Activated CD4-positive, alpha-beta memory T cell treated with anti-CD3 and anti-CD28 coated beads for 36 hours (primary cell): ENCODE data around the gene TOX2. TPM values are rescaled to one million over a fixed set of nuclear protein-coding genes. Genes with fewer than 3 reads are reported as not detected.

Experiments
- CTCF ChIA-PET: fragments of 350-600 bp; sonication (Branson Sonifier 250); formaldehyde crosslinking; loops from one replicate; lab custom pipeline; 2021; ENCODE audit warnings: antibody characterized with exemption, inconsistent platforms; lab: Charles Lee
- POLR2A ChIA-PET: fragments of 350-600 bp; sonication (Branson Sonifier 250); formaldehyde crosslinking; loops from one replicate; lab custom pipeline; 2021; ENCODE audit warnings: antibody characterized with exemption; lab: Charles Lee
- DNase-seq: peaks from one replicate; pipeline ENCODE4 v3.0.0-alpha.2; 2020
- H3K27ac Mint-ChIP-seq: one replicate; pipeline ENCODE4 v1.8.0; 2021; ENCODE audit warnings: mixed read lengths
- H3K27me3 Mint-ChIP-seq: one replicate; pipeline ENCODE4 v1.8.0; 2021; ENCODE audit warnings: mixed read lengths
- H3K36me3 Mint-ChIP-seq: one replicate; pipeline ENCODE4 v1.8.0; 2021; ENCODE audit warnings: mixed read lengths
- H3K4me1 Mint-ChIP-seq: one replicate; pipeline ENCODE4 v1.8.0; 2021; ENCODE audit warnings: low read depth, mixed read lengths
- H3K4me3 Mint-ChIP-seq: one replicate; pipeline ENCODE4 v1.8.0; 2021; ENCODE audit warnings: mild to moderate bottlenecking, mixed read lengths
- H3K9me3 Mint-ChIP-seq: one replicate; pipeline ENCODE4 v1.8.0; 2021; ENCODE audit warnings: mixed read lengths
- intact Hi-C: fragments of 100-400 bp; cut with micrococcal nuclease; formaldehyde crosslinking; loops from one replicate; pipeline ENCODE4 v1.15.1; 2023
- total RNA-seq, 2 experiments: library from RNA; stranded (reverse); gene quantifications; one replicate each; pipeline ENCODE4 v1.2.3, GENCODE V29; 2021

The TOX2 gene
- total RNA-seq, 2 experiments from 2014 or later: 2.2 to 2.5 TPM

- H3K27ac Mint-ChIP-seq: no peak overlapping the region
- H3K36me3 Mint-ChIP-seq: no peaks in the 10 kb centered on the region
- H3K27me3 Mint-ChIP-seq: peaks cover 4% of the 10 kb centered on the region
- no peak overlapping the region for H3K4me3 Mint-ChIP-seq
- H3K4me1 Mint-ChIP-seq: peaks cover 19% of the 10 kb centered on the region
- CTCF ChIA-PET: interaction anchor here (1.0 kb wide), 1 partner anchor 26 kb away, joined by 3 read pairs; no protein-coding TSS in a partner anchor
- intact Hi-C loops: no loop called here
- no peak for DNase-seq
- POLR2A ChIA-PET: no interaction called here
- H3K9me3 Mint-ChIP-seq: peaks cover 2% of the 10 kb centered on the region
These were observed 94.4 kb downstream of the TOX2 start for GRCh38 chr20:44008806-44009678.

GRCh38 chr20:44009679-44009992, 95.0 kb downstream of the TOX2 start:
- ChIA-PET CTCF (interaction anchor here (1.0 kb wide), 1 partner anchor 27 kb away, joined by 3 read pairs; no protein-coding TSS in a partner anchor), POLR2A (no interaction called here)
- no peak overlapping the region for H3K4me3 Mint-ChIP-seq
- no peaks in the 10 kb centered on the region for H3K36me3 Mint-ChIP-seq
- no peak overlapping the region for H3K27ac Mint-ChIP-seq
- intact Hi-C loops: no loop called here
- peaks cover 4% of the 10 kb centered on the region for H3K27me3 Mint-ChIP-seq
- H3K9me3 Mint-ChIP-seq: peaks cover 2% of the 10 kb centered on the region
- DNase-seq: no peak
- H3K4me1 Mint-ChIP-seq: peaks cover 19% of the 10 kb centered on the region

GRCh38 chr20:44010162-44010704, 95.6 kb downstream of the TOX2 start:
- H3K4me3 Mint-ChIP-seq: no peak overlapping the region
- H3K27me3 Mint-ChIP-seq: peaks cover 4% of the 10 kb centered on the region
- no peaks in the 10 kb centered on the region for H3K36me3 Mint-ChIP-seq
- intact Hi-C loops: no loop called here
- DNase-seq: no peak
- H3K9me3 Mint-ChIP-seq: peaks cover 2% of the 10 kb centered on the region
- ChIA-PET POLR2A (no interaction called here), CTCF (interaction anchor here (1.0 kb wide), 1 partner anchor 28 kb away, joined by 3 read pairs; no protein-coding TSS in a partner anchor)
- no peak overlapping the region for H3K27ac Mint-ChIP-seq
- peaks cover 19% of the 10 kb centered on the region for H3K4me1 Mint-ChIP-seq

- H3K27me3 Mint-ChIP-seq: peaks cover 4% of the 10 kb centered on the region
- no peak for DNase-seq
- intact Hi-C loops: no loop called here
- peaks cover 19% of the 10 kb centered on the region for H3K4me1 Mint-ChIP-seq
- H3K27ac Mint-ChIP-seq: no peak overlapping the region
- ChIA-PET POLR2A (no interaction called here), CTCF (no interaction called here)
- no peak overlapping the region for H3K4me3 Mint-ChIP-seq
- H3K36me3 Mint-ChIP-seq: no peaks in the 10 kb centered on the region
- H3K9me3 Mint-ChIP-seq: peaks cover 2% of the 10 kb centered on the region
These were observed 96.7 kb downstream of the TOX2 start for GRCh38 chr20:44011251-44011940.

GRCh38 chr20:44012466-44013226, 98.0 kb downstream of the TOX2 start:
- POLR2A ChIA-PET: no interaction called here
- Mint-ChIP-seq H3K36me3 (no peaks in the 10 kb centered on the region), H3K27me3 (peaks cover 9% of the 10 kb centered on the region), H3K27ac (no peak overlapping the region), H3K4me1 (peaks cover 19% of the 10 kb centered on the region), H3K4me3 (no peak overlapping the region), H3K9me3 (peaks cover 2% of the 10 kb centered on the region)
- CTCF ChIA-PET: no interaction called here
- intact Hi-C loops: no loop called here
- no peak for DNase-seq

GRCh38 chr20:44014807-44015732, 100.4 kb downstream of the TOX2 start:
- CTCF ChIA-PET: interaction anchor here (0.6 kb wide), 1 partner anchor 12 kb away, joined by 3 read pairs; no protein-coding TSS in a partner anchor
- no peak overlapping the region for H3K27ac Mint-ChIP-seq
- peaks cover 12% of the 10 kb centered on the region for H3K27me3 Mint-ChIP-seq
- DNase-seq: no peak
- H3K36me3 Mint-ChIP-seq: no peaks in the 10 kb centered on the region
- no peak overlapping the region for H3K4me3 Mint-ChIP-seq
- H3K4me1 Mint-ChIP-seq: peaks cover 38% of the 10 kb centered on the region
- POLR2A ChIA-PET: no interaction called here
- intact Hi-C loops: no loop called here
- peaks cover 2% of the 10 kb centered on the region for H3K9me3 Mint-ChIP-seq

- CTCF ChIA-PET: no interaction called here
- no peak for DNase-seq
- no peaks in the 10 kb centered on the region for H3K36me3 Mint-ChIP-seq
- H3K9me3 Mint-ChIP-seq: peaks cover 2% of the 10 kb centered on the region
- no peak overlapping the region for H3K4me3 Mint-ChIP-seq
- POLR2A ChIA-PET: no interaction called here
- intact Hi-C loops: no loop called here
- H3K4me1 Mint-ChIP-seq: peaks cover 38% of the 10 kb centered on the region
- peaks cover 12% of the 10 kb centered on the region for H3K27me3 Mint-ChIP-seq
- H3K27ac Mint-ChIP-seq: no peak overlapping the region
These were observed 101.1 kb downstream of the TOX2 start for GRCh38 chr20:44015733-44016103.

- H3K9me3 Mint-ChIP-seq: peaks cover 2% of the 10 kb centered on the region
These were observed 101.9 kb downstream of the TOX2 start for GRCh38 chr20:44016525-44016924.

GRCh38 chr20:44017211-44017610, 102.6 kb downstream of the TOX2 start:
- CTCF ChIA-PET: interaction anchor here (1.2 kb wide), 1 partner anchor 266 kb away, joined by 3 read pairs; no protein-coding TSS in a partner anchor
- intact Hi-C loops: no loop called here
- Mint-ChIP-seq H3K9me3 (peaks cover 2% of the 10 kb centered on the region), H3K4me1 (peaks cover 29% of the 10 kb centered on the region), H3K27me3 (peaks cover 12% of the 10 kb centered on the region), H3K4me3 (no peak overlapping the region), H3K36me3 (no peaks in the 10 kb centered on the region), H3K27ac (no peak overlapping the region)
- no peak for DNase-seq
- POLR2A ChIA-PET: no interaction called here

More at GRCh38 chr20:44016525-44016924, 101.9 kb downstream of the TOX2 start:
- ChIA-PET CTCF (no interaction called here), POLR2A (no interaction called here)
- H3K4me1 Mint-ChIP-seq: peaks cover 36% of the 10 kb centered on the region
- peaks cover 12% of the 10 kb centered on the region for H3K27me3 Mint-ChIP-seq
- intact Hi-C loops: no loop called here
- no peak for DNase-seq
- H3K4me3 Mint-ChIP-seq: no peak overlapping the region
- H3K27ac Mint-ChIP-seq: no peak overlapping the region
- H3K36me3 Mint-ChIP-seq: no peaks in the 10 kb centered on the region

GRCh38 chr20:44017905-44018258, 103.2 kb downstream of the TOX2 start:
- intact Hi-C loops: loop anchor here (2.0 kb wide), 1 partner anchor 15 kb away; no protein-coding TSS in a partner anchor
- Mint-ChIP-seq H3K4me1 (peaks cover 29% of the 10 kb centered on the region), H3K9me3 (peaks cover 2% of the 10 kb centered on the region), H3K27me3 (peaks cover 18% of the 10 kb centered on the region), H3K4me3 (no peak overlapping the region), H3K27ac (no peak overlapping the region), H3K36me3 (no peaks in the 10 kb centered on the region)
- ChIA-PET POLR2A (no interaction called here), CTCF (interaction anchor here (1.2 kb wide), 1 partner anchor 266 kb away, joined by 3 read pairs; no protein-coding TSS in a partner anchor)
- no peak for DNase-seq
